ENCODE measurements around the gene CTSV.

- TF ChIP-seq, protein P1, sequence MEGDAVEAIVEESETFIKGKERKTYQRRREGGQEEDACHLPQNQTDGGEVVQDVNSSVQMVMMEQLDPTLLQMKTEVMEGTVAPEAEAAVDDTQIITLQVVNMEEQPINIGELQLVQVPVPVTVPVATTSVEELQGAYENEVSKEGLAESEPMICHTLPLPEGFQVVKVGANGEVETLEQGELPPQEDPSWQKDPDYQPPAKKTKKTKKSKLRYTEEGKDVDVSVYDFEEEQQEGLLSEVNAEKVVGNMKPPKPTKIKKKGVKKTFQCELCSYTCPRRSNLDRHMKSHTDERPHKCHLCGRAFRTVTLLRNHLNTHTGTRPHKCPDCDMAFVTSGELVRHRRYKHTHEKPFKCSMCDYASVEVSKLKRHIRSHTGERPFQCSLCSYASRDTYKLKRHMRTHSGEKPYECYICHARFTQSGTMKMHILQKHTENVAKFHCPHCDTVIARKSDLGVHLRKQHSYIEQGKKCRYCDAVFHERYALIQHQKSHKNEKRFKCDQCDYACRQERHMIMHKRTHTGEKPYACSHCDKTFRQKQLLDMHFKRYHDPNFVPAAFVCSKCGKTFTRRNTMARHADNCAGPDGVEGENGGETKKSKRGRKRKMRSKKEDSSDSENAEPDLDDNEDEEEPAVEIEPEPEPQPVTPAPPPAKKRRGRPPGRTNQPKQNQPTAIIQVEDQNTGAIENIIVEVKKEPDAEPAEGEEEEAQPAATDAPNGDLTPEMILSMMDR (IDR thresholded peaks at IDR 0.05) = no peak
- TF ChIP-seq POLR2A (IDR thresholded peaks at IDR 0.05) = no peak
These were observed 6.4 kb upstream of the CTSV start for GRCh38 chr9:97045300-97045699.
